PFSK-1 (cell line): Measurements from ENCODE around the gene TPRG1.

Experiments used
- POLR2AphosphoS5 ChIP-seq: IDR thresholded peaks from 2 replicates; pipeline ENCODE4 v1.6.1; 2012; ENCODE audit warnings: low read depth, mild to moderate bottlenecking, control low read depth, low read length, moderate library complexity
- SIN3A ChIP-seq: IDR thresholded peaks from 2 replicates; pipeline ENCODE4 v1.6.1; 2012; ENCODE audit warnings: mild to moderate bottlenecking, low read length, moderate library complexity, borderline replicate concordance; ENCODE audit not compliant: insufficient read depth
- TF ChIP-seq, protein P1 (sequence below), 2 experiments: IDR thresholded peaks; 2 replicates each; pipeline versions ENCODE4 v1.6.1 to v1.8.0; 2011 to 2012; ENCODE audit warnings: low read depth in 2 of 2, low read length in 2 of 2, control low read depth in 1 of 2, inconsistent platforms in 1 of 2, mild to moderate bottlenecking in 1 of 2, moderate library complexity in 1 of 2; ENCODE audit not compliant: insufficient read depth in 1 of 2

DNA sequence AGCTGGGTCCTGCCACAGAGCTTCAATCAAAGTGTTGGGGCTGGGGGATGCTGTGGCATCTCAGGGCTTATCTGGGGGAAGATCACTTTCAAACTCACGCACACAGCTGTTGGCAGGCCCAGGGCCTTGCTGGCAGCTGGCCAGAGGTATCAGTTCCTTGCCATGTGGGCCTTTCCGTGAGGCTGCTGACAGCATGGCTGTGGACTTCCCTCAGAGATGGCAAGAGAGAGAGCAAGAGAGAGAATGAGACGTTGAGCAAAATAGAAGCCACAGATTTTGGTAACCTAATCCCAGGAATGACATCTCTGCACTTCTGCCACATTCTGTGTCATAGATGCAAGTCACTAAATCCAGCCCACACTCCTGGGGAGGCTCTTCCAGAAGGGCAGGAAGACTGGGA is 91.0 kb downstream of the TPRG1 start:
- TF ChIP-seq SIN3A, result no peak
- TF ChIP-seq POLR2AphosphoS5, result no peak
- TF ChIP-seq, protein P1, sequence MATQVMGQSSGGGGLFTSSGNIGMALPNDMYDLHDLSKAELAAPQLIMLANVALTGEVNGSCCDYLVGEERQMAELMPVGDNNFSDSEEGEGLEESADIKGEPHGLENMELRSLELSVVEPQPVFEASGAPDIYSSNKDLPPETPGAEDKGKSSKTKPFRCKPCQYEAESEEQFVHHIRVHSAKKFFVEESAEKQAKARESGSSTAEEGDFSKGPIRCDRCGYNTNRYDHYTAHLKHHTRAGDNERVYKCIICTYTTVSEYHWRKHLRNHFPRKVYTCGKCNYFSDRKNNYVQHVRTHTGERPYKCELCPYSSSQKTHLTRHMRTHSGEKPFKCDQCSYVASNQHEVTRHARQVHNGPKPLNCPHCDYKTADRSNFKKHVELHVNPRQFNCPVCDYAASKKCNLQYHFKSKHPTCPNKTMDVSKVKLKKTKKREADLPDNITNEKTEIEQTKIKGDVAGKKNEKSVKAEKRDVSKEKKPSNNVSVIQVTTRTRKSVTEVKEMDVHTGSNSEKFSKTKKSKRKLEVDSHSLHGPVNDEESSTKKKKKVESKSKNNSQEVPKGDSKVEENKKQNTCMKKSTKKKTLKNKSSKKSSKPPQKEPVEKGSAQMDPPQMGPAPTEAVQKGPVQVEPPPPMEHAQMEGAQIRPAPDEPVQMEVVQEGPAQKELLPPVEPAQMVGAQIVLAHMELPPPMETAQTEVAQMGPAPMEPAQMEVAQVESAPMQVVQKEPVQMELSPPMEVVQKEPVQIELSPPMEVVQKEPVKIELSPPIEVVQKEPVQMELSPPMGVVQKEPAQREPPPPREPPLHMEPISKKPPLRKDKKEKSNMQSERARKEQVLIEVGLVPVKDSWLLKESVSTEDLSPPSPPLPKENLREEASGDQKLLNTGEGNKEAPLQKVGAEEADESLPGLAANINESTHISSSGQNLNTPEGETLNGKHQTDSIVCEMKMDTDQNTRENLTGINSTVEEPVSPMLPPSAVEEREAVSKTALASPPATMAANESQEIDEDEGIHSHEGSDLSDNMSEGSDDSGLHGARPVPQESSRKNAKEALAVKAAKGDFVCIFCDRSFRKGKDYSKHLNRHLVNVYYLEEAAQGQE (IDR thresholded peaks at IDR 0.05; ENCODE audit: insufficient read depth in 1 of 2, low read depth in 2 of 2, low read length in 2 of 2), result no peak
